Endodermal cell (in vitro differentiated cells): Measurements from ENCODE around the gene LYST. TPM values are rescaled to one million over a fixed set of nuclear protein-coding genes. Genes with fewer than 3 reads are reported as not detected.

ENCODE experiments used
- DNase-seq: peaks from one replicate; pipeline ENCODE4 v3.0.0-alpha.2; 2017
- H3K27ac ChIP-seq: 2 replicates; pipeline ENCODE4 v1.5.1; 2013; ENCODE audit warnings: mild to moderate bottlenecking, low read depth, low read length, moderate library complexity
- H3K27me3 ChIP-seq: 2 replicates; pipeline ENCODE4 v1.6.1; 2013; ENCODE audit warnings: mild to moderate bottlenecking, low read length, moderate library complexity; ENCODE audit not compliant: insufficient read depth, control insufficient read depth, poor library complexity, severe bottlenecking
- H3K36me3 ChIP-seq: 2 replicates; pipeline ENCODE4 v1.7.0; 2013; ENCODE audit warnings: mild to moderate bottlenecking, low read length, moderate library complexity; ENCODE audit not compliant: control insufficient read depth, insufficient read depth
- H3K4me1 ChIP-seq: one replicate; pipeline ENCODE4 v1.7.0; 2013; ENCODE audit warnings: low read length; ENCODE audit not compliant: control insufficient read depth, insufficient read depth
- H3K4me3 ChIP-seq: 2 replicates; pipeline ENCODE4 v1.5.1; 2013; ENCODE audit warnings: mild to moderate bottlenecking, low read length, moderate library complexity
- H3K9ac ChIP-seq: 2 replicates; pipeline ENCODE4 v1.6.1; 2013; ENCODE audit warnings: mild to moderate bottlenecking, low read length, moderate library complexity; ENCODE audit not compliant: poor library complexity, severe bottlenecking; ENCODE audit errors: extremely low read depth
- H3K9me3 ChIP-seq: 2 replicates; pipeline ENCODE4 v1.6.1; 2013; ENCODE audit warnings: mild to moderate bottlenecking, low read length, moderate library complexity; ENCODE audit not compliant: control insufficient read depth
- H3K27ac Mint-ChIP-seq: 2 replicates; pipeline ENCODE4 v1.8.0; 2020; ENCODE audit warnings: mixed read lengths
- H3K27me3 Mint-ChIP-seq: 2 replicates; pipeline ENCODE4 v1.8.0; 2021; ENCODE audit warnings: mild to moderate bottlenecking, mixed read lengths; ENCODE audit not compliant: insufficient read depth
- H3K36me3 Mint-ChIP-seq: 2 replicates; pipeline ENCODE4 v1.8.0; 2020; ENCODE audit warnings: low read depth, mixed read lengths
- H3K4me1 Mint-ChIP-seq: 2 replicates; pipeline ENCODE4 v1.8.0; 2020; ENCODE audit warnings: mixed read lengths
- H3K4me3 Mint-ChIP-seq: 2 replicates; pipeline ENCODE4 v1.8.0; 2020; ENCODE audit warnings: mild to moderate bottlenecking, moderate library complexity, mixed read lengths
- H3K9me3 Mint-ChIP-seq: 2 replicates; pipeline ENCODE4 v1.8.0; 2020; ENCODE audit warnings: mild to moderate bottlenecking, mixed read lengths
- WGBS, 2 experiments: methylation state at CpG; one replicate each; pipeline versions ENCODE4 v1.1.5 to v1.1.7; 2013; ENCODE audit warnings: missing lambda C conversion rate in 2 of 2, mixed read lengths in 1 of 2; ENCODE audit not compliant: insufficient coverage in 1 of 2, insufficient read length in 1 of 2; 5-methylcytosine and 5-hydroxymethylcytosine counted together
- total RNA-seq, 2 donors: library from RNA; stranded (reverse); fragmentation: NEBNext Ultra II Directional in 1 of 2; extraction: Animal tissue kit (Norgen Biotek cat#: 25700) in 1 of 2; gene quantifications; 2 replicates in 1 of 2; 3 replicates in 1 of 2; pipeline ENCODE4 v1.2.1, GENCODE V29; 2021
- TF ChIP-seq, protein P1 (sequence below): fragments of 200-600 bp; sonication (generic); conservative IDR thresholded peaks from 2 replicates; pipeline ENCODE4 v1.5.0; 2021; ENCODE audit warnings: antibody characterized with exemption, mild to moderate bottlenecking

LYST gene
- total RNA-seq, 2 donors from 2014 or later = 2.5 to 6.8 TPM

DNA sequence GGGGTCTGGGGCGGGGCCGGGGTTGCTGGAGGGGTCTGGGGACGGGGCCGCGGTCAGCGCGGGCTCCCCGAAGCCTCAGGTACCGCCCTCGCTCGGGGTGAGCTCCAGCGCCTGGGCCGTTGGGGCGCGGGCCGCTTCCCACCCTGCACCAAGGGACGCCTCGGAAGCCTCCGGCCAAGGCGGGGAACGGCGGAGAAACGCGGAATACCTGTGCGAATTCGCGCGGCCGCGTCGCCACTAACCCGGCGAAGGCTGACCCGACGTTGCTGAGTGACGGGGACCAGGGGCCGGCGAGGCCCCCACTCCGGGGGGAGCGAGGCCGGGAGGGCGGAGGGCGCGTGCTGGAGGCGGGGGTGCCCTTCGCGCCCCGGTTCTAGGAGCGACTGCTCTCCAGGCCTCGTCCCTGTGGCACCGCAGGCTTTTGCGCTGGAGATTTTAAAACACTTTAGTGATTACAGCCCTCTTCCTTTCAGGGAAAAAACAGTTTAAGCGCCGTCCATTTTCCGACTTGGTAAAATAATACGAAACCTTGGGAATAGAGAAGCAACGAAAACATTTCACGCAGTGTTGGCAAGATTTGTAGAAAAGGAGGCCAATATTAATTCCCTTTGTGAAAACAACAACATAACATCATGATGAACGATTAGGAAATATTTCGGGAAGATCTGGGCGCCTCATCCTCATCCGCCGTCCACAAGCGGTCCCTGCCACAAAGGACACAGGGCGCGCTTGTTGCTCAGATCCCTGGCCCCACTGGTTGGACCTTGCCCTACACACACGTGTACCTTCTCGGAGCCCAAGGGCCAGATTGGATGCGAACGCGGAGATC, 216.2 kb downstream of the LYST start:
- Histone ChIP-seq H3K27me3 (peaks cover 49% of the 10 kb centered on the region), H3K36me3 (no peaks in the 10 kb centered on the region), H3K27ac (no peak overlapping the region), H3K4me1 (no peaks in the 10 kb centered on the region), H3K9me3 (no peaks in the 10 kb centered on the region), H3K9ac (no peak overlapping the region), H3K4me3 (peak overlapping the region; percentile 75)
- Mint-ChIP-seq H3K9me3 (no peaks in the 10 kb centered on the region), H3K4me1 (peaks cover 22% of the 10 kb centered on the region), H3K27me3 (peaks cover 44% of the 10 kb centered on the region), H3K36me3 (no peaks in the 10 kb centered on the region), H3K27ac (peak overlapping the region; percentile 23), H3K4me3 (peak overlapping the region; percentile 60)
- TF ChIP-seq, protein P1, sequence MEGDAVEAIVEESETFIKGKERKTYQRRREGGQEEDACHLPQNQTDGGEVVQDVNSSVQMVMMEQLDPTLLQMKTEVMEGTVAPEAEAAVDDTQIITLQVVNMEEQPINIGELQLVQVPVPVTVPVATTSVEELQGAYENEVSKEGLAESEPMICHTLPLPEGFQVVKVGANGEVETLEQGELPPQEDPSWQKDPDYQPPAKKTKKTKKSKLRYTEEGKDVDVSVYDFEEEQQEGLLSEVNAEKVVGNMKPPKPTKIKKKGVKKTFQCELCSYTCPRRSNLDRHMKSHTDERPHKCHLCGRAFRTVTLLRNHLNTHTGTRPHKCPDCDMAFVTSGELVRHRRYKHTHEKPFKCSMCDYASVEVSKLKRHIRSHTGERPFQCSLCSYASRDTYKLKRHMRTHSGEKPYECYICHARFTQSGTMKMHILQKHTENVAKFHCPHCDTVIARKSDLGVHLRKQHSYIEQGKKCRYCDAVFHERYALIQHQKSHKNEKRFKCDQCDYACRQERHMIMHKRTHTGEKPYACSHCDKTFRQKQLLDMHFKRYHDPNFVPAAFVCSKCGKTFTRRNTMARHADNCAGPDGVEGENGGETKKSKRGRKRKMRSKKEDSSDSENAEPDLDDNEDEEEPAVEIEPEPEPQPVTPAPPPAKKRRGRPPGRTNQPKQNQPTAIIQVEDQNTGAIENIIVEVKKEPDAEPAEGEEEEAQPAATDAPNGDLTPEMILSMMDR = no peak
- peak; percentile 91 for DNase-seq
- WGBS, 2 experiments = 8 to 22% methylated on average over 43 to 71 of the region's 71 CpGs

DNA sequence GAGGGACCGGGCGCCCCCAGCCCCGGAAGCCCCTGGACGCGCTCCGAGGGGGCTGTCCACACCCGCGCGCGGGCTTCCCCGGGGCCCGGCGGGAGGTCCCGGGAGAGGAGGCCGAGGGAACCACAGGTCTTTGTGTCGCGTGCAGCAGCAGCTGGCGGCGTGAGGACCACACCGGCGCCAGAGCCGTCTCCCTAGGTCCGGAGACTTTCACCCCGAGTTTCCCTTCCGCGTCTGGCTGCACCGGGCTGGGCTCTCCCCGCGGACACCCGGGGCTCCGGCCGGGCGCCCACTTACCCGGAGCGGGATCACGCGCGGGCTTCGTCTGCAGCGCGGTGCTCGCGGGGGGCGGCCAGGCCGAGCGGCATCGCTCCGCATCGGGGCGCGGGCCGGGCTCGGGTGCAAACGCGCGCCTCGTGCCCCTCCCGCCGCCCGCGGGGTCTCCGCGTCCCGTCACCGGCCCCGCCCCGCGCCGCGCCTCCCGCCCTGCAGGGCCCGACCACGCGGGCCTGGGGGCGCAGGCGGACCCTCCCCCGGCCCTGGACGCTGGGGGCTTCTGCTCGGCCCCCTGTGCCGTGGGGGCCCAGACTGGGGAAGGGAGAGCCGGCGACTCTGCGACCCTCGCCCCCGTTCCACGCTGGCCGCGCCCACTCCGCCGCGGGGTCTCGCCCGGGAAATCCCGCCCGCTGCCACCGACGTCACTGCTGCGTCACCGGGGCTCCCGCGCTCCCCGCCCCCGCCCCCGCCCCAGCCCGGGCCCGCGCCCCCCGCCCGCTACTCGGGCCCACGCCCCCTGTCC, 217.1 kb downstream of the LYST start, which contains the start of gene GNG4:
Gene GNG4 (minus strand): TSS at position 417 of the 796 bp plus-strand sequence. CDS start 65,946 bp downstream, outside the sequence.
- TF ChIP-seq, protein P1 = no peak
- no peaks in the 10 kb centered on the region for H3K36me3 Mint-ChIP-seq
- H3K4me1 Mint-ChIP-seq = peaks cover 23% of the 10 kb centered on the region
- Histone ChIP-seq H3K27ac (no peak within 1 kb of the TSS), H3K4me1 (no peaks in the 10 kb centered on the region), H3K9me3 (no peaks in the 10 kb centered on the region), H3K4me3 (peak within 1 kb of the TSS; percentile 75), H3K36me3 (no peaks in the 10 kb centered on the region), H3K9ac (no peak within 1 kb of the TSS), H3K27me3 (peaks cover 55% of the 10 kb centered on the region)
- peak within 1 kb of the TSS; percentile 60 for H3K4me3 Mint-ChIP-seq
- peak; percentile 90 for DNase-seq
- H3K27ac Mint-ChIP-seq = peak within 1 kb of the TSS; percentile 28
- WGBS, 2 experiments = 0 to 1% methylated on average over 28 to 111 of the region's 111 CpGs
- H3K9me3 Mint-ChIP-seq = no peaks in the 10 kb centered on the region
- peaks cover 46% of the 10 kb centered on the region for H3K27me3 Mint-ChIP-seq

DNA sequence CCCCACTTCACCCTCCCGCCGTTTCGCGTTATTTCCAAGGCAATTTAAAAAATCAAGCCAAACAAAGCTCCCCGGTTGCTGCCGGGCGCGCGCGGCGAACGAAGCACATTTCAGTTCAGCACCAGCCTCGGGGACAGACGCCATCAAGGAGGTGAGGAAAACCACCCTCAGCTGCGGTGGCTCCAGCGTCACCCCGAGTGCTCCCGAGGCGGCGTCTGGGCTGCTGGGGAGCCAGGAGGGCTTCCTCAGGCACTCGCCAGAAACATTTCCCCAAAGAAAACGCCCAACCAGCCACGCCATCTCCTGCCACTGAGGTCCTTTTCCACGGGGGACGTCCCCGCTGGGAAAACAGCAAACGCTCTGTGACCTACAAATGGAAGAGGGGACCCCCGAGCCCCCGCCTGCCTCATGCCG, 217.7 kb downstream of the LYST start:
- H3K36me3 Mint-ChIP-seq = no peaks in the 10 kb centered on the region
- WGBS, 2 experiments = 1% methylated on average over 17 to 30 of the region's 30 CpGs
- Histone ChIP-seq H3K4me1 (no peaks in the 10 kb centered on the region), H3K4me3 (peak overlapping the region; percentile 70), H3K36me3 (no peaks in the 10 kb centered on the region), H3K9me3 (no peaks in the 10 kb centered on the region), H3K27me3 (peaks cover 58% of the 10 kb centered on the region), H3K27ac (no peak overlapping the region), H3K9ac (no peak overlapping the region)
- TF ChIP-seq, protein P1 = no peak
- DNase-seq = peak; percentile 91
- peak overlapping the region; percentile 60 for H3K4me3 Mint-ChIP-seq
- H3K4me1 Mint-ChIP-seq = peaks cover 26% of the 10 kb centered on the region
- peak overlapping the region; percentile 28 for H3K27ac Mint-ChIP-seq
- peaks cover 51% of the 10 kb centered on the region for H3K27me3 Mint-ChIP-seq
- H3K9me3 Mint-ChIP-seq = no peaks in the 10 kb centered on the region
